ENCODE results near the gene SLC35A2.
"Not testable (repeated sequence)": the region's sequence is repeated elsewhere in the genome, so short reads cannot be mapped to it uniquely, and the experiment has no call there.

The SLC35A2 gene

DNA sequence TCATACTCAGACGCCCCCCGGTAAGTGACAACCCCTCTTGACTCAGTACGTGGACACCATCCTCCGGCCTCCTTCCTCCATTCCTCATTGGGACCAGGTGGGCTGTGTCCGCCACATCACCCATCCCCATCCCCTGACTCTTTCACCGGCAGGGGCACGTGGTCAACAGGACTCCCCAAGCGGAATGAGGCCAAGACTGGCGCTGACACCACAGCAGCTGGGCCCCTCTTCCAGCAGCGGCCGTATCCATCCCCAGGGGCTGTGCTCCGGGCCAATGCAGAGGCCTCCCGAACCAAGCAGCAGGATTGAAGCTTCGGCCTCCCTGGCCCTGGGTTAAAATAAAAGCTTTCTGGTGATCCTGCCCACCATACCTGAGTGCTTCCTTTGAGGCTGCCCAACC is 8.7 kb downstream of the SLC35A2 start:
- no peak for DNase-seq (ENCODE audit: low spot score)

- DNase-seq (ENCODE audit: low spot score), result no peak
These were observed 9.3 kb downstream of the SLC35A2 start for GRCh38 chrX:48902135-48902534.

DNA sequence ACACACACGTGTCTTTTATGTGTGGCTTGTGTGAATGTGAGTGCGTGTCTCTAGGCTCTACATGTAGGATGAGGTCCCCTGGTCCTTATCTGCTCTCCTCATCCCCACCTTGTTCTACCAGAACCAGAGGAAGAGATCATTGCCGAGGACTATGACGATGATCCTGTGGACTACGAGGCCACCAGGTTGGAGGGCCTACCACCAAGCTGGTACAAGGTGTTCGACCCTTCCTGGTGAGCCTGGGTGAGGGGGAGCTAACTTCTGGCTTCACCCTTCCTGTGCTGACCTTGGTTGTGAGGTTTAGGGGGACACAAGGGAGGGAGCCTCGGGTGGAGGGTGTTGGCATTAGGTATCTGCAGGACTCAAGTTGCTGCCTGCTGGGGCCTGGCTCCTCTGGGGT is 10.4 kb downstream of the SLC35A2 start:
- DNase-seq (ENCODE audit: low spot score), result no peak

DNA sequence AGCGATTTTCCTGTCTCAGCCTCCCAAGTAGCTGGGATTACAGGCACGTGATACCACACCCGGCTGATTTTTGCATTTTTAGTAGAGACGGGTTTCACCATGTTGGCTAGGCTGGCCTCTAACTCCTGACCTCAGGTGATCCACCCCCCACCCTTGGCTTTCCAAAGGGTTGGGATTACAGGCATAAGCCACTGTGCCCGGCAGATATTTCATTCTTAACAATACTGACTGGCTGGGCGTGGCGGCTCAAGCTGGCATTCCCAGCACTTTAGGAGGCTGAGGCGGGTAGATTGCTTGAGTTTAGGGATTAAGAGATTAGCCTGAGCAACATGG is 12.4 kb downstream of the SLC35A2 start:
- DNase-seq (ENCODE audit: low spot score), result no peak

DNA sequence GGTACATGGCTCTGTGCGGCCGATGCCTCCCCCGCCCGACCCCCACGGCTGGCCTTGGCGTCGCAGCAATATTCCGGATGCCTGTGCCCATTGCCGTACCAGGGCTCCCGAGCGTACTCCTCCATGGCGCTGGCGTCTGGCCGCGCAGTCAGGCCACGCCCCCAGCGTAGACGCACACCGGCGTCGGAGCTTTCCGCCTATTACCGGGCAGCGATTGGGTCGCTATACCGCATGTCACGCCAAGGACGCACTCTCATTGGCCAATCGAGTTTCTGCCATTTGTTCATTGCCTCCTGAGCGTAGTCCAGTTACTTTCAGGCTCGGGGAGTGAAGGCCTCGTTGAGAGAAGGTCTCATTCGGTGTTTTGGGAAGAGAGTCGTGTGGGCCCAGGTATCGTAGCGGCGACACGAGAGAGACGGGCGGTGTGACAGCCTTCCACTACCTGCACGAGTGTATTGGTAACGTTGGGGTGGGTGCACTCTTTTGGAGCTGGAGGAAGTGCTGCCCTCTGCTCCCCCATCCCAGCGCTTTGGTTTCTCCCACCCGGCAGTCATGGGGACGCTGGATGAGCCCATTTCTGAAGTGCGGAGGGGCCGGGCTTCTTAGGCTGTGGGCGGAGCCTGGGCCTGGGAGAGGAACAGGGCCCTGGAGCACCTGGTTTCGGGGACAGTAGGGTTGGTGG is 13.7 kb downstream of the SLC35A2 start, which contains the start of the genes PQBP1 and TIMM17B:
PQBP1 (plus strand) TSS at position 306 of the 682 bp plus-strand sequence. CDS start 580 bp downstream, outside the sequence.
TIMM17B (minus strand) TSS at position 144 of the 682 bp plus-strand sequence; CDS start at position 125, 19 bp downstream.
- DNase-seq (ENCODE audit: low spot score), result peak; percentile 95

DNA sequence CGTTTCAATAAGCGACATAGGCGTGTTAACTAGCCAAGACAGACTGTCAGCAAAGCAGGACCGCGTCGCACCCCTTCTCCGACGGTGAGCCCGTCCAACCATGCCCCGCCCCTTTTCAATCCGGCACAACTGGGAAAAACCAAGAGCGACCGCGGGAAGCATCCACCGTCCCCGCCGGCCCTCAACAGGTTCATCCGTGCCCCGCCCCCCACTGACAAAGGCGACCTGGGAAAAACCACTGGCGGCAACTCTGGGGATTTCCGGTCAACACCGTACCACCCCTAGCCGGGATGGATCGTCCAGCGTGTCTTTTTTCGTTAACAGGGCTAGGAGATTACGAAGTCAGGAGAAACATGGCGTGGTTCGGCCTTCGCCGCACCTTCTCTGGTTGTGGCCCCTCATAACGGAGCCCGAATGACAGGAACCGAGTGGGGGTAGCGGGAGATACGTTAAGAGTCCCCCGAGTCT is 14.3 kb downstream of the SLC35A2 start:
- DNase-seq (ENCODE audit: low spot score), result peak; percentile 89

DNA sequence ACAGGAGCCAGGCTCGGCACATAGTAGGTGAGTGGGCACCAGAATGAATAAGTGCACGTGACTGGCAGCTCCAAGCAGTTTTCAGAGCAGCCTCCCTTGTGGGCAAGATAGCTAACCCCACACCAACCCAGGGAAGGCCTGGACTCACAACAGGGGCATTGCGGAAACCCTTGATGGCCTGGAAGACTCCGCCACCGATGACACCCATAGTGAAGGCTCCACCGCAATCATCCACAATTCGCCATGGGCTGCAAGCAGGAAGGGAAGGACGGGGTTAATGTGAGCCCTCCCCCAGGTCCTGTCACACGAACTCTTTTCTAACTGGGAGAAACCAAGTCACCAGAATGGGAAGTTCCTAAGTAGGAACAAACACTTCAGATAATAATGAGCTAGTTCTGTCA is 14.8 kb downstream of the SLC35A2 start:
- DNase-seq (ENCODE audit: low spot score), result no peak

DNA sequence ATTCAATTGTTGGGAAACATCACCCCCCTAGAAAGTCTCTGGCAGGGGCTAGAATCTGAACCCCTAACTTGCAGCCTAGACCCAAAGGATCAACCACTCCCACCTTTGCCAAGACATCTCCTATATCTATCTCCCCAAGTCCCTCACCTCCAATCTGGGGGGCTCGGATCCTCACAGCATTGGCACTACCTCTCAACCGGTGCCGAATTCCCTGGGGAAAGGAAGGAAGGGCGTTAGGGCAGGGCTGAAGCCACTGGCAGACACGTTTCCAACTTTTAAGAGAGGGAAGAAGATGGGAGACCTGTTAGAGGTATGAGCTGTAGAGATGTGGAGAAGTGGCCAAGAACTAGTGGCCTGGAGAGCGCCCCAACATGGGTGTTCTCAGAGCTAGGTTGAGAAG is 16.6 kb downstream of the SLC35A2 start:
- no peak for DNase-seq (ENCODE audit: low spot score)

GRCh38 chrX:48893556-48894348 is 17.7 kb downstream of the SLC35A2 start:
- DNase-seq (ENCODE audit: low spot score), result no peak

GRCh38 chrX:48892896-48893295 is 18.6 kb downstream of the SLC35A2 start:
- DNase-seq (ENCODE audit: low spot score), result no peak

GRCh38 chrX:48891402-48892288 is 19.8 kb downstream of the SLC35A2 start:
- peak; percentile 91 for DNase-seq (ENCODE audit: low spot score)

DNA sequence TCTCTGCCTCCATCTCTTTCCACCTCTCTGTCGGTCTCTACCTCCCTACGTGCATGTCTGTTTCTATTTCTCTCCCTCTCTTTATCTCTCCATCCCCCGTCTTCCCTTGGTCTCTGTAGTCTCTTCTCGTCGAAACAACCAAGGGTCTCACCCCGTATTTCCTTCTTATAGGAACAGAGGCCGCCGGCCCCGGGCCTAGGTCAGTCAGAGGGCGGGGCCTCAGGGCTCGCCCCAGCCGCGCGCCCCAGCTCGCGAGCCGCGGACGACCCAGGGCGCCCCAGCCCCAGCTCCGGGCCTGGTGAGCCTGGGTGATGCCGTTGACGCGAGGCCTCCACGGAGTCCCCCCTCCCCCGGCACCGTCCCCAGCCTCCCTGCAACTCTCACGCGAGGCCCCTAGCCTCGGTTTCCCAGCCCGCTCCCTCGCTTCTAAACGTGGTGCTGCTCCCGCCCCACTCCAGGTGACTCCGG is 20.5 kb downstream of the SLC35A2 start:
- no peak for DNase-seq (ENCODE audit: low spot score)

DNA sequence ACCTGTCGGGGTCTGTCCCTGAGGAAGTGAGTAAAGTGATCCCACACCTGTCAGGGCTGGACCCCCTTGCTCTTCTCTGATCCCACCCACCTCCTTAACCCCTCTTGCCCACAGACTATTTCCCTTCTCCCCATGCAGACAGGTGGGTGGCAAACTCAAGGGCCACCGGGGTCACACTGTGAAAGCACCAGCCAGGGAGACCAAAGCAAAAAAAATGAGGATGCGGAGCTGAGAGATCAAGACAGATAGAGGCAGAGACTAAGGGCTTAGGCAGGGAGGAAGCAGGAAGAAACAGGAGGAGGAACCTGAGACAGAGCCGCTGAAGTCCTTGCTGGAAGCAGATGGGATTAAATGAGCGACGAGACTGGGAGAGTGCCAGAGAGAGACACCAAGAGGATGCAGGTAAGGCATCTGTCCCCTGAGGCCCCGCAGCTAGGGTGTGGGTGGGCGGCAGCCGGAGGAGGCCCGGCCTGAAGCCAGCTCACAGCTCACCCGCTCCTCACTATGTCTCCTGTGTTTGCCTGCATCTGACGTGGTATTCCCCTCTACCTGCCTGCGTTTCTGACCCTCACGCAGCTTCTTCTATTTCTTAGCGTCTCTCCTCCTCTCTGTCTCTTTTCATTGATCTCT is 21.0 kb downstream of the SLC35A2 start:
- DNase-seq (ENCODE audit: low spot score), result no peak

DNA sequence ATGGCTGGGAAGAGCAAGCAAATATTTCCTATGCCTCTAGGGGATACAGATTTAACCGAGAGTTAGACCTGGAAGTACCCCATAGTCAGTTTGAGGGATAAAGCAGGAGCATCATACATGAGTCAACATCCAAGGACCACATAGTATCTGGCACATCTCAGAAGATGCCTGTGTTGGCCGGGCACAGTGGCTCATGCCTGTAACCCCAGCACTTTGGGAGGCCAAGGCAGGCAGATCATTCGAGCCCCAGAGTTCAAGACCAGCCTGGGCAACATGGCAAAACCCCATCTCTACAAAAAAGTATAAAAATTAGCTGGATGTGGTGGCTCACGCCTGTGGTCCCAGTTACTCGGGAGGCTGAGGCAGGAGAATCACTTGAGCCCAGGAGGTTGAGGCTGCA is 24.9 kb downstream of the SLC35A2 start:
- not testable (repeated sequence) for DNase-seq (ENCODE audit: low spot score)

GRCh38 chrX:48883729-48884128 is 27.7 kb downstream of the SLC35A2 start:
- no peak for DNase-seq (ENCODE audit: low spot score)

GRCh38 chrX:48876944-48877343 is 34.5 kb downstream of the SLC35A2 start:
- DNase-seq (ENCODE audit: low spot score), result not testable (repeated sequence)

DNA sequence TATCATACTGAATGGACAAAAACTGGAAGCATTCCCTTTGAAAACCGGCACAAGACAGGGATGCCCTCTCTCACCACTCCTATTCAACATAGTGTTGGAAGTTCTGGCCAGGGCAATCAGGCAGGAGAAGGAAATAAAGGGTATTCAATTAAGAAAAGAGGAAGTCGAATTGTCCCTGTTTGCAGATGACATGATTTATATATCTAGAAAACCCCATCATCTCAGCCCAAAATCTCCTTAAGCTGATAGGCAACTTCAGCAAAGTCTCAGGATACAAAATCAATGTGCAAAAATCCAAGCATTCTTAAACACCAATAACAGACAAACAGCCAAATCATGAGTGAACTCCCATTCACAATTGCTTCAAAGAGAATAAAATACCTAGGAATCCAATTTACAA is 39.4 kb downstream of the SLC35A2 start:
- not testable (repeated sequence) for DNase-seq (ENCODE audit: low spot score)

GRCh38 chrX:48864210-48864609 is 47.2 kb downstream of the SLC35A2 start:
- DNase-seq (ENCODE audit: low spot score), result no peak

DNA sequence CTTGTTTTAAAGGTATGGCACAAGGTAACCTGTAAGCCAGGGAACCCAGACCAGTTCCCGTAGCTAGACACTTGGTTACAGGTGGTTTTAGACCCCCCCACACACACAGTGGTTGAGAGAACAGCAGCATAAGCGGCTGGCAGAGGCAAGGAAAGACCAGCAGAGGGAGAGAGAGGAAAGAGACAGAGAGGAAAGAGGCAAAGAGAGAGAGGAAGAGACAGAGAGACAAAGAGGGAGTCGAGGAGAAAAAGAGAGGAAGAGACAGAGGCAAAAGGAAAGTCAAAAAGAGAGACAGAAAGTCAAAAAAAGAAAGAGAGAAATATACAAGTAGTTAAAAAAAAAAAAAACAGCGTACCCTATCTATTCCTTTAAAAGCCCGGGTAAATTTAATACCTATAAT is 56.5 kb downstream of the SLC35A2 start:
- DNase-seq (ENCODE audit: low spot score), result peak; percentile 28

DNA sequence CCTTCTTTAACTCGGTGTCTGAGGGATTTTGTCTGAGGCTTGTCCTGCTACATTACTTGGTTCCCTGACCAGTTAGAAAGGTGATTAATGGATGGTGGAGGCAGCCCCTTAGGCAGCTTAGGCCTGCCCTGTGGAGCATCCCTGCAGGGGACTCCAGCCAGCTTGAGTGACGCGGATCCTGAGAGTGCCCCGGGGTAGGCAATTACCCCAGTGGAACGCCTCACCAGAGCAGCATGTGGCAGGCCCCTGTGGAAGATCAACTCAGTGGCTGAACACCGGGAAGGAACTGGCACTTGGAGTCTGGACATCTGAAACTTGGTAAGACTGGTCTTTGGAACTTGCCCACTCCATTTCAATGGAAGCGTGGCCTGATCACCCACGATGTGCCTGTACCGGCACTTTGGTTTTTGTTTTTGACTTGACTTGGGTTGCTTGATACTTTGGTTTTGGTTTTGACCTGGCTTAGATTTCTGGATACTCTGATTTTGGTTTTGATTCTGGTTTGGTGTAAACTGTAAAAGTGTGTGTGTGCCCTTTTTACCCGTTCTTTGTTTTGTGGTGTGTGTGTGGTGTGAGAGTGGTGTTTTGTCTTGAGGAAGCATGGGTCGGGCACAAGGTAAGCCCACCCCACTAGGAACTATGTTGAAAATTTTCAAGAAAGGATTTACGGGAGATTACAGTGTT is 57.2 kb downstream of the SLC35A2 start:
- not testable (repeated sequence) for DNase-seq (ENCODE audit: low spot score)

- not testable (repeated sequence) for DNase-seq (ENCODE audit: low spot score)
These were observed 58.0 kb downstream of the SLC35A2 start for GRCh38 chrX:48853494-48853893.

Data from hematopoietic multipotent progenitor cell treated with erythropoietin and hydrocortisone succinate and interleukin-3 and kit ligand, for 17 days (in vitro differentiated cells).